OCI-LY7 (cell line): ENCODE measurements around the gene ING1. TPM values are rescaled to one million over a fixed set of nuclear protein-coding genes. Genes with fewer than 3 reads are reported as not detected.

ENCODE experiments used
- BruUV-seq: library from RNA; stranded (reverse); fragments of 400-500 nt; replicated peaks from 2 replicates; lab custom pipeline; 2021; lab: Mats Ljungman, UMichigan
- CTCF ChIA-PET: fragments of 300-600 bp; sonication (Branson Sonifier 250); formaldehyde crosslinking; loops from one replicate; lab custom pipeline; 2022; ENCODE audit warnings: antibody characterized with exemption; ENCODE audit not compliant: unreplicated experiment; lab: Charles Lee
- POLR2A ChIA-PET: fragments of 300-600 bp; sonication (Branson Sonifier 250); formaldehyde crosslinking; loops from one replicate; lab custom pipeline; 2022; ENCODE audit warnings: antibody characterized with exemption; lab: Charles Lee
- DNase-seq: peaks from one replicate; pipeline ENCODE4 v3.0.0-alpha.2; 2015; ENCODE audit warnings: low spot score
- H2AFZ ChIP-seq: fragments of 200-600 bp; sonication (generic), shearing (Covaris generic); 2 replicates; pipeline ENCODE4 v1.6.1; 2014; ENCODE audit warnings: mild to moderate bottlenecking, antibody characterized with exemption, low read length, moderate library complexity
- H3K27ac ChIP-seq: fragments of 200-600 bp; sonication (generic); 2 replicates; pipeline ENCODE4 v1.5.1; 2014; ENCODE audit warnings: mixed run types, low read depth, mild to moderate bottlenecking, moderate library complexity, low read length, inconsistent platforms; ENCODE audit not compliant: poor library complexity, severe bottlenecking
- H3K36me3 ChIP-seq: fragments of 200-600 bp; sonication (generic); 2 replicates; pipeline ENCODE4 v1.6.1; 2014; ENCODE audit warnings: mild to moderate bottlenecking, antibody characterized with exemption, low read length, moderate library complexity, mixed read lengths; ENCODE audit not compliant: insufficient read depth
- H3K4me1 ChIP-seq: fragments of 200-600 bp; sonication (generic); 2 replicates; pipeline ENCODE4 v1.5.1; 2014; ENCODE audit warnings: mild to moderate bottlenecking, low read length; ENCODE audit not compliant: insufficient read depth, poor library complexity, severe bottlenecking
- H3K4me2 ChIP-seq: fragments of 200-600 bp; sonication (generic); 2 replicates; pipeline ENCODE4 v1.6.1; 2014; ENCODE audit warnings: mild to moderate bottlenecking, low read length
- H3K4me3 ChIP-seq: fragments of 200-600 bp; sonication (generic); 2 replicates; pipeline ENCODE4 v1.5.1; 2014; ENCODE audit warnings: mild to moderate bottlenecking, low read depth, low read length; ENCODE audit not compliant: poor library complexity, severe bottlenecking
- H3K79me2 ChIP-seq: fragments of 200-600 bp; sonication (generic); 2 replicates; pipeline ENCODE4 v1.6.1; 2016; ENCODE audit warnings: low read depth, mild to moderate bottlenecking, low read length, moderate library complexity, mixed read lengths; ENCODE audit not compliant: insufficient read depth
- H3K9me2 ChIP-seq: fragments of 200-600 bp; sonication (generic); 2 replicates; pipeline ENCODE4 v1.6.1; 2016; ENCODE audit warnings: mild to moderate bottlenecking, low read length, mixed read lengths; ENCODE audit not compliant: insufficient read depth
- H3K9me3 ChIP-seq: fragments of 200-600 bp; sonication (generic); 2 replicates; pipeline ENCODE4 v1.6.1; 2014; ENCODE audit warnings: mild to moderate bottlenecking, mixed run types, low read length, mixed read lengths
- H4K20me1 ChIP-seq: fragments of 200-600 bp; sonication (generic); 2 replicates; pipeline ENCODE4 v1.6.1; 2014; ENCODE audit warnings: mild to moderate bottlenecking, antibody characterized with exemption, low read length, moderate library complexity, mixed read lengths; ENCODE audit not compliant: insufficient read depth
- EZH2phosphoT487 ChIP-seq: fragments of 200-600 bp; sonication (generic); IDR thresholded peaks from 2 replicates; pipeline ENCODE4 v1.6.1; 2018; ENCODE audit warnings: low read depth, borderline replicate concordance, mild to moderate bottlenecking, mixed run types, antibody characterized with exemption, low read length, moderate library complexity, mixed read lengths
- intact Hi-C: fragments of 100-400 bp; cut with micrococcal nuclease; formaldehyde crosslinking; loops from one replicate; pipeline ENCODE4 v1.10.0; 2022; ENCODE audit not compliant: unreplicated experiment
- total RNA-seq, 2 experiments: library from RNA; depleted of rRNA in 1 of 2; stranded (reverse); fragments of >200 nt in 1 of 2; shearing (Covaris generic) in 1 of 2; gene quantifications; 2 replicates each; pipeline ENCODE4 v1.2.3, GENCODE V29; 2014 to 2022
- TF ChIP-seq, protein P1 (sequence below): fragments of 200-600 bp; sonication (generic); conservative IDR thresholded peaks from 2 replicates; pipeline ENCODE4 v1.5.1; 2014; ENCODE audit warnings: mild to moderate bottlenecking, antibody characterized with exemption, low read length, moderate library complexity, mixed read lengths

Gene ING1
- total RNA-seq, 2 experiments from 2014 or later = 9.6 to 14.7 TPM

DNA sequence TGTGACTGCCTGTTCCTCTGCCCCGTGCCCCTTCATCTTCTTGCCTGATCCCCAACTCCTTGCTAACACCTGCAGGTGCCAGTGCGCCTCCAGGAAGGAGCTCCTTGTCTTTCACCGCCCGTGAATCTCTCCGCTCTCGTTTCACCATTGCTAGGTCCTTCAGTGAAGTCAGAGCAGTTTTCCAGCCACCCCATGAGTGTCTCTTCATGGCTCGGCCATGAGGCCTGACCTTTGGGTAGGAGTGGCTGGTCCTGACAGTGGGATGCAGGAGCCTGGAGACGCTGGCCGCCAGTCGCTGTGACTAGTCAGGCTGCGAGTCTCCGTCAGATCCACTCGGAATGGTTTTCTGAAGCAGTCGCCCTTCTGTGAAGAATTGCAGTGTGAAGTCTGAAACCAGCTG lies 43.8 kb downstream of the ING1 start:
- no peak overlapping the region for H2AFZ ChIP-seq
- H4K20me1 ChIP-seq = no peaks in the 10 kb centered on the region
- CTCF ChIA-PET = no interaction called here
- no peak for DNase-seq
- BruUV-seq = no TSS peak
- H3K4me3 ChIP-seq = no peak overlapping the region
- H3K9me3 ChIP-seq = no peaks in the 10 kb centered on the region
- no peak overlapping the region for H3K27ac ChIP-seq
- H3K9me2 ChIP-seq = no peaks in the 10 kb centered on the region
- H3K36me3 ChIP-seq = no peaks in the 10 kb centered on the region
- no peaks in the 10 kb centered on the region for H3K4me1 ChIP-seq
- intact Hi-C loops = no loop called here
- TF ChIP-seq, protein P1, sequence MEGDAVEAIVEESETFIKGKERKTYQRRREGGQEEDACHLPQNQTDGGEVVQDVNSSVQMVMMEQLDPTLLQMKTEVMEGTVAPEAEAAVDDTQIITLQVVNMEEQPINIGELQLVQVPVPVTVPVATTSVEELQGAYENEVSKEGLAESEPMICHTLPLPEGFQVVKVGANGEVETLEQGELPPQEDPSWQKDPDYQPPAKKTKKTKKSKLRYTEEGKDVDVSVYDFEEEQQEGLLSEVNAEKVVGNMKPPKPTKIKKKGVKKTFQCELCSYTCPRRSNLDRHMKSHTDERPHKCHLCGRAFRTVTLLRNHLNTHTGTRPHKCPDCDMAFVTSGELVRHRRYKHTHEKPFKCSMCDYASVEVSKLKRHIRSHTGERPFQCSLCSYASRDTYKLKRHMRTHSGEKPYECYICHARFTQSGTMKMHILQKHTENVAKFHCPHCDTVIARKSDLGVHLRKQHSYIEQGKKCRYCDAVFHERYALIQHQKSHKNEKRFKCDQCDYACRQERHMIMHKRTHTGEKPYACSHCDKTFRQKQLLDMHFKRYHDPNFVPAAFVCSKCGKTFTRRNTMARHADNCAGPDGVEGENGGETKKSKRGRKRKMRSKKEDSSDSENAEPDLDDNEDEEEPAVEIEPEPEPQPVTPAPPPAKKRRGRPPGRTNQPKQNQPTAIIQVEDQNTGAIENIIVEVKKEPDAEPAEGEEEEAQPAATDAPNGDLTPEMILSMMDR = no peak
- no peak for TF ChIP-seq EZH2phosphoT487
- no peaks in the 10 kb centered on the region for H3K79me2 ChIP-seq
- no peak overlapping the region for H3K4me2 ChIP-seq
- POLR2A ChIA-PET = no interaction called here

DNA sequence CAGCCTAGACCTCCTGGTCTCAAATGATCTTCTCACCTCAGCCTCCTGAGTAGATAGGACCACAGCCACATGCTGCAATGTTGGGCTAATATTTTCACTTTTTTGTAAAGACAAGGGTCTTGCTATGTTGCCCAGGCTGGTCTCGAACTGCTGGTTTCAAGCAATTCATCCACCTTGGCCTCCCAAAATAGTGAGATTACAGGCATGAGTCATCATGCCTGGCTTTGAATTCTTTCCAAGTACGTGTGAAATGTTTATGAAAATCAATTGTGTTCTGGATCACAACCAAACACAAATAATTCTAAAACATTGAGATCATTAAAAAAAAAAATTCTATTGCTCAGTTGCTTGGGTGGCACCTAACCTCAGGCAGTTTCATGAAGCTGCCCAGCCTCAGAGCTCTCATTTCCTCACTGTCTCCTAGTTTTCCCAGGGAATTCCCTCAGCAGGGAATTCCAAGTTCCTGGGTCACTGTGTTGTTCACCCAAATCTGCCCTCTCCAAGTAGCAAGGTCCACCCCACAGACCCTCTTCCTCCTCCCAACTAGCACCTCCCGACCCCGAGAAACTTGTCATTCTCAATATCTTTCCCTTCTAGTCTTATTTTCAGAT lies 44.8 kb downstream of the ING1 start:
- no TSS peak for BruUV-seq
- Histone ChIP-seq H3K9me2 (no peaks in the 10 kb centered on the region), H3K27ac (no peak overlapping the region), H3K4me2 (no peak overlapping the region), H3K79me2 (no peaks in the 10 kb centered on the region), H4K20me1 (no peaks in the 10 kb centered on the region), H2AFZ (no peak overlapping the region), H3K4me1 (no peaks in the 10 kb centered on the region), H3K4me3 (no peak overlapping the region), H3K9me3 (no peaks in the 10 kb centered on the region), H3K36me3 (no peaks in the 10 kb centered on the region)
- ChIA-PET POLR2A (interaction anchor here (1.1 kb wide), 1 partner anchor 138 kb away, joined by 3 read pairs; no protein-coding TSS in a partner anchor), CTCF (no interaction called here)
- DNase-seq = no peak
- TF ChIP-seq, protein P1 = no peak
- TF ChIP-seq EZH2phosphoT487 = no peak
- intact Hi-C loops = no loop called here

DNA sequence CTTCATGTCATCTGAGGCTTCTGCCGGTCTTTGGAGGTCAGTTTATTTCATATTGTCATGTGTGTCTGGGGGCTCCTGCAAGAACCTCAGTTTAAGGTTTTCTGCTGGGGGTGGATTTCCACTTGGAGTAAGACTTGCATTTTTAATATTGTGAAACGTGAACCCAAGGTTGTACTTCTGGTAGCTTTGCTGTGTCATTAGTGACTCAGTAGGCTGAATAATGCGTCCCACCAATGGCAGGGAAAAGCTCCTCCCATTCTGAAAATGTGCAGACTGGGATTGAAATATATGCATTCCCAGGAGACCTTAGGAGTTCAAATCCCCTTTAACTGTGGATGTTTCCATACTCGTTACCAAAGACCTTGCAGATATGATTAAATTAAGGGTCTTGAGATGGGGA lies 46.2 kb downstream of the ING1 start:
- Histone ChIP-seq H3K4me2 (no peak overlapping the region), H3K4me3 (no peak overlapping the region), H3K79me2 (no peaks in the 10 kb centered on the region), H4K20me1 (no peaks in the 10 kb centered on the region), H3K27ac (no peak overlapping the region), H2AFZ (no peak overlapping the region), H3K9me2 (no peaks in the 10 kb centered on the region), H3K36me3 (no peaks in the 10 kb centered on the region), H3K4me1 (no peaks in the 10 kb centered on the region), H3K9me3 (no peaks in the 10 kb centered on the region)
- intact Hi-C loops = no loop called here
- TF ChIP-seq, protein P1 = no peak
- no peak for TF ChIP-seq EZH2phosphoT487
- no TSS peak for BruUV-seq
- DNase-seq = no peak
- CTCF ChIA-PET = no interaction called here
- POLR2A ChIA-PET = no interaction called here
